Activated naive CD8-positive, alpha-beta T cell (primary cell): ENCODE data around the gene ICAM2.

Experiments used
- H3K27ac Mint-ChIP-seq: one replicate; pipeline ENCODE4 v1.8.0; 2021; ENCODE audit warnings: mixed read lengths
- H3K27me3 Mint-ChIP-seq: one replicate; pipeline ENCODE4 v1.8.0; 2021; ENCODE audit warnings: mixed read lengths
- H3K36me3 Mint-ChIP-seq: one replicate; pipeline ENCODE4 v1.8.0; 2021; ENCODE audit warnings: mixed read lengths
- H3K4me1 Mint-ChIP-seq: one replicate; pipeline ENCODE4 v1.8.0; 2021; ENCODE audit warnings: low read depth, mixed read lengths
- H3K4me3 Mint-ChIP-seq: one replicate; pipeline ENCODE4 v1.8.0; 2021; ENCODE audit warnings: mild to moderate bottlenecking, mixed read lengths
- H3K9me3 Mint-ChIP-seq: one replicate; pipeline ENCODE4 v1.8.0; 2021; ENCODE audit warnings: low read depth, mixed read lengths

ICAM2 gene

DNA sequence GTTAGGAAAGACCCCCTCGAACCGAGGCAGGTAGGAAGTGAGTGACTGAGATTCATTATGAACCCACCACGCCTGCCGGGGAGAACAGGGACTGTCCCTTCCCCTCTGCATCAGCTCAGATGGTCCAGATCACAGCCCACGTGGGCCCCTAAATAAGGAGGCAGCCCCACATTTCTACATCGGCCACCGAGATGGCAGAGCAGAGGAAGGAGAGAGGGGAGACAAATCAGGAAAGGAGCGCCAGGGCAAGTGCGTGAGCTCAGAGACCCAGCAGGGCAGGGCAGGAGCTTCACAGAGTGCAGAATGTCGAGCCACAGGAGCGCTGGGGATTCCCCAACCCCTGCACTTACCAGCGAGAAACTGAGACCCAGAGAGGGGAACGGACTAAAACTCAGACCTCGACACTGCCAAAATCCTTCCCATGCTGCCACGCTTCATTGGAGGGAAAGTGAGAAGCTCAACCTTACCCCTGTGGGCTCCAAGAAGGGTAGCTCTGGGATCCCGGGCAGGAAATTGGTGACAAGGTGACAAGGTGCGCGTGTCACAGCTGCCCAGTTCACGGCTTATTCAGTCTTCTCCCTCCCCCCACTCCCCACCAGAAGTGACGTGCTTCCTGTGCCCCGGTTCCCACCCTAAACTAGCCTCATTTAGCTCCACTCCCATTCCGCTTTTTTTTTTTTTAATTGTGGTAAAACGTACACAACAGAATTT is at the start of gene ICAM2:
TSS of gene ICAM2 (minus strand) at position 578 of the 711 bp plus-strand sequence. CDS start 13,942 bp downstream, outside the sequence.
- Mint-ChIP-seq H3K27me3 (no peaks in the 10 kb centered on the region), H3K27ac (peak within 1 kb of the TSS; percentile 99), H3K9me3 (no peaks in the 10 kb centered on the region), H3K36me3 (peaks cover 3% of the 10 kb centered on the region), H3K4me3 (peak within 1 kb of the TSS; percentile 96), H3K4me1 (peaks cover 81% of the 10 kb centered on the region)

DNA sequence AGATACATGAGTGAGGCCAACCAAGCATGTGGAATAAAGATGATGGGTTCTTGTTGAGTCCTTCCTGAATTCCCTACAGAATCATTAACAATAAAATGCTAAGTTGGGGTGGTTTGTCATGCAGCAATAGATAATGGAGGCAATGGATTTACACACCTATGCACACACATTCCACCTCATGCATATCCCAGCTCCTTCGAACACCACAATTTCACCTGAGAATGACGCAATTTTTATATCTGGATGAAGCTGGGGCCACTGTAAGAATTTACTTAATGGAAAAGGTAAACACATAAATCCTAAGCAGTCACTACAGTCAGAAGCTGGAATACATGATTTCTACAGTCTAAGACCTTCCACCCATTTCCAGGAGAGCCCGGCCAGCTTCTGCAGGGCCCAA is 49.8 kb upstream of the ICAM2 start:
- Mint-ChIP-seq H3K27me3 (no peaks in the 10 kb centered on the region), H3K9me3 (peaks cover 4% of the 10 kb centered on the region), H3K4me3 (no peak overlapping the region), H3K27ac (no peak overlapping the region), H3K36me3 (peaks cover 48% of the 10 kb centered on the region), H3K4me1 (peaks cover 18% of the 10 kb centered on the region)

DNA sequence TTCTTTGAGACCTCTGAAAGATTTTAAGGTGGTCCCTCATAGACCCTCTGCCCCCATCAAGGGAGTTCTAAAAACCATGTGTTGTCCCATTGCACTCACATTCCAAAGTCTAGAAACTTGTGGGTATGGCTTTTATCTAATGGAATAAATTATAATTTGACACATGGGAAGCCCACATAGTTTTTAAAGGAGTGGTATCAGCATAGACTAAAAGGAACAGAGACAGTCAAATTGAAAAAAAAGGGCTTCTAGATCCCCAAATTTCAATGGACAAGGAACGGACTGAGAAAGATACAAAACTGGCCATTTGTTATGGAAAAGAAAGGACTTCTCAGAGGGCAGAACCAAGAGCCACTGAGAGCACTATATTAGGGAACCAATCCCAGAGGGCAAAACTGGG is 48.7 kb upstream of the ICAM2 start:
- H3K4me1 Mint-ChIP-seq: peaks cover 18% of the 10 kb centered on the region
- peaks cover 47% of the 10 kb centered on the region for H3K36me3 Mint-ChIP-seq
- H3K27me3 Mint-ChIP-seq: no peaks in the 10 kb centered on the region
- H3K4me3 Mint-ChIP-seq: no peak overlapping the region
- peaks cover 4% of the 10 kb centered on the region for H3K9me3 Mint-ChIP-seq
- no peak overlapping the region for H3K27ac Mint-ChIP-seq

DNA sequence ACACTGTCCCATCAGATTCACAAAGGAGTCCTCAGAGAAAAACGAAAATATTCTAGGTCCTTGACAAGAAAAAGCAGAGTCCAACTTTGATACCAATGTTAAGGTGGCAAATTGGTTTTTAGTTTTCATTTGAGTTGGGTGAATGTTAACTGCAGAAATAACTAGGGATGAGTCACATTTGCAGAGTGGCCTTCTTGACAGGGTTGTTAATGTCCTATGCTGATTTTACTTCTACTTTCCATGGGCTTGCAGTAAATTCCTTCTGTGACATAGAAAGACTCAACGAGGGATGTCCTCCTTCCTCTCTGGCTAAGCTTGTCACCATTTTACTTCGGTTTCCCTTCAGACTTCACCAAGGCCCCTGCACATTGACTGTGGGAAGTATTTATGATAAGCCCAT is 47.2 kb upstream of the ICAM2 start:
- Mint-ChIP-seq H3K27ac (peak overlapping the region; percentile 11), H3K4me1 (peaks cover 18% of the 10 kb centered on the region), H3K9me3 (peaks cover 4% of the 10 kb centered on the region), H3K4me3 (no peak overlapping the region), H3K36me3 (peaks cover 42% of the 10 kb centered on the region), H3K27me3 (no peaks in the 10 kb centered on the region)

DNA sequence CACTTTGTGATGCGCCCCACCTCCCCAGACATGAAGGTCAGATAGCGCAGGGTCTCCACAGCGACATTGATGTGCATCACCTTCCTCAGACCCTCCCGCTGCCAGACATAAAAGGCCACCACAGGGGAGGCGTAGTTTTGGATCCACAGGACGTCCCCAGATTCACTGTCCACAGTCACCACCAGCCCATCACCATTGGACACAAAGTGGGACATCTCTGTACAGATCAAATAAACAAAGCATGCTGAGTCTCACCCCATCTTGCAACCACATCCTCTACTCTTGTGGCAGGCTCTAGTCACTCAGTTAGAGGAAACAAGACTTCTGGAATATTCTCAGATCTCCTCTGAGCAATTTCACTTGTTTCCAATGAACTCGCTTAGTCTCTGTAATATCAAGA is 46.3 kb upstream of the ICAM2 start:
- H3K4me1 Mint-ChIP-seq: peaks cover 18% of the 10 kb centered on the region
- H3K36me3 Mint-ChIP-seq: peaks cover 39% of the 10 kb centered on the region
- no peaks in the 10 kb centered on the region for H3K27me3 Mint-ChIP-seq
- H3K4me3 Mint-ChIP-seq: peak overlapping the region; percentile 67
- H3K9me3 Mint-ChIP-seq: peaks cover 4% of the 10 kb centered on the region
- H3K27ac Mint-ChIP-seq: peak overlapping the region; percentile 75

DNA sequence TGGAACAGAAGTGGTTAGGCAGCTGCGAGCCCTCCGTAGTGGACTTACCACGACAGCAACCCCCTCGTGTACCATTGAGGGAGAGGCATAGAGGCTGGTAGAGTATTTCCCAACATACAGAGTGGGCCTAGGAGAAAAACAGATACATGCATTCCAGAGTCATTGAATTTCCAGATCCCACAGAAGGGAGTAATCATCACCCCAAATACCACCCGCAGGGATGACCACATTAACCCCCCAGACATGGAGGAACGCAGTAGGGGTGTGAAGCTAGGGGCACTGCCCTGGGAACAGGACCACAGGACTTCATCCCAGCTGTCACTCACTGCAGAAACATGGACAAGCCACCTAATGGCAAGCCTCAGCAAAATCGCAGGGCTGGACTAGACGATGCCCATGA is 44.7 kb upstream of the ICAM2 start:
- no peak overlapping the region for H3K4me3 Mint-ChIP-seq
- peaks cover 25% of the 10 kb centered on the region for H3K4me1 Mint-ChIP-seq
- peaks cover 34% of the 10 kb centered on the region for H3K36me3 Mint-ChIP-seq
- peaks cover 3% of the 10 kb centered on the region for H3K9me3 Mint-ChIP-seq
- no peak overlapping the region for H3K27ac Mint-ChIP-seq
- H3K27me3 Mint-ChIP-seq: no peaks in the 10 kb centered on the region

DNA sequence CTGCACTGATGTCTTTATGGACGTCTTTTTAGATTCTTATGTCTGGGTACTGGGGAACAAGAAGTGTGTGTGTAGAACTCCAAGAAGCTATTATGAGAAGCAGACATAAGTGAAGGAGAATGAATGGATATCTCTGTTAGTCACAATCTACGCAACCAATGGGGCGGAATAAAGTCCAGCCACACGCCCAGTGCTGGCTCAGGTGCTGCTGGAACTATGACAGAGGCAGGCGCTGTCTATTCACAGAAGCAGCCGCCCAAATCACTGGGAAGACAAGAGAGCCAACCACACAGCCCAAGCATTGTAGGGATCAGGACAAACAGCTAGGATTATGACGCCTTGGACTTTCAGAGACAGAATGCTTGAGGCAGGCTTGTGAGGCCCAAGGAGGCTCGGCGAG is 43.9 kb upstream of the ICAM2 start:
- H3K4me1 Mint-ChIP-seq: peaks cover 26% of the 10 kb centered on the region
- H3K36me3 Mint-ChIP-seq: peaks cover 28% of the 10 kb centered on the region
- no peaks in the 10 kb centered on the region for H3K27me3 Mint-ChIP-seq
- H3K9me3 Mint-ChIP-seq: no peaks in the 10 kb centered on the region
- no peak overlapping the region for H3K4me3 Mint-ChIP-seq
- H3K27ac Mint-ChIP-seq: peak overlapping the region; percentile 46

DNA sequence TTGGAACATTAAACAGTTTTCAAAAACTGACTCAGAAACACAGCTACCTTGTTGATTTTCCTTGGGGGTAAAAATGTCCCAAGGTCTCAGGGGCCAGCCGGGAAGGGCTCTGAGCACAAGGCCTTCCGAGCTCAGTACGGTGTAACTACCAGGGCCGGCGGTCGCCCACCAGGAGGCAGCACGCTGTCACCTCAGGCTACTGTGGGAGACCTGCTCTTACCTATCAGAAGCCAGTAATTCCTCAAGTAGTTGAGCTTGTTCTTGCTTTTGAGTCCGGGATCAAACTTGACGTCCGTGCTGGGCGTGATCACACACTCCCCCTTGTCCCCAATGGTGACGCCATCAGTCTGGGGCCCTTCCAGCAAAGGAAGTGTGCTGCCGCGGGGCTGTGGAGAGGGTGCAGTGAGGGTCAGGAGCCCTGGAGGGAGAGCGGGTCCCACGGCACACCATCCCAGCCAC is 43.4 kb upstream of the ICAM2 start:
- Mint-ChIP-seq H3K27ac (no peak overlapping the region), H3K9me3 (no peaks in the 10 kb centered on the region), H3K27me3 (no peaks in the 10 kb centered on the region), H3K4me1 (peaks cover 26% of the 10 kb centered on the region), H3K4me3 (no peak overlapping the region), H3K36me3 (peaks cover 23% of the 10 kb centered on the region)

DNA sequence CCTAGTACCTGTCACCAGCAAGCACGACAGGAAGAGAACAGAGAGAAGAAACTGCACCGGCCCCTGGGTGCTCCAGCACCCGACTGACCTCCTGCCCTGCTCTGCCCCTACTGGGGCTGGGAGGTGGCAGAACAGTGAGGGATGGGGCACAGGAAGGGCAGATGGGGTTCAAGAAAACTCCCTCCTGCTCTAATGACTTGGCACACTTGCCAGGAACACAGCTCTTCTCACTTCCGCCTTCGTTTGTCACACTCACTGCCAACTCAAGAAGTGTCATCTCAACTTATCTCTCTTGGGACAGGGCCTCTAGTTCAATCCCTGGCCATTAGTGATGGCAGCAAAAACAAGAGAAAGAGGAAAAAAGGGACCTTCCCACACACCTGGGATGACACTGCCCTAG is 42.7 kb upstream of the ICAM2 start:
- no peaks in the 10 kb centered on the region for H3K9me3 Mint-ChIP-seq
- peaks cover 18% of the 10 kb centered on the region for H3K36me3 Mint-ChIP-seq
- no peak overlapping the region for H3K27ac Mint-ChIP-seq
- H3K4me3 Mint-ChIP-seq: no peak overlapping the region
- H3K4me1 Mint-ChIP-seq: peaks cover 26% of the 10 kb centered on the region
- H3K27me3 Mint-ChIP-seq: no peaks in the 10 kb centered on the region

DNA sequence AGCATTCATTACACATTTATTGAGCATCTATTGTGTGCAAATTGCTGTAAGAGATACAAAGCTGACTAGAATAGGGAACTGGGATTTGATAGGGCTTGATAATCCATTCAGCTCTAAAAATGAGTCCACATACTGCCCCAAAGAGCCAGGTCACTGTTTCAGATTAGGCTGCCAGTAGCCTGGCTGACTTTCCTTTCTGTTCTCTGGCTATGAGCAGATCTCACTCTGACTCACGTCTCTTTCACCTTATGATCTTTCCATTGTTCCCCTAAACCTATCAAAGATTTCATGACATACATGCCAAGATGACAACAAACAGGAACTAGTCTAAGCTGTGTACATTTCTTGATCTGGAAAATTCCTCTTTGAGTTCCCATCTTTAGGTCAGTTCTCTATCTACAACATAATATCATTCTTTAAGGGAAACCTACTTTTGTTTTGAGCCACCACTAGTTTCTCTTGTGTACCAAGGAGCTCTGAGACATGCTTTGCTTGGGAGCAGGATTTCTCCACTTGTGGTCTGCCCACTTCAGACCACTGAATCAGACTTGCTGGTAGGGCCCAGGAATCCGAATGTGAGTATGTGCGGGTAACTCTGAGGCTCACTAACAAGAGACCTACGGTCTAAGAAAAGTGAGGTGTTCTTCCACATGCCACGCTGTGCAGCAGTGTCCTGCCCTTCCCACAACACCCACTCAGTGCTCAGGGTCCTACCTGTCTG is 40.9 kb upstream of the ICAM2 start:
- Mint-ChIP-seq H3K9me3 (no peaks in the 10 kb centered on the region), H3K4me1 (peaks cover 17% of the 10 kb centered on the region), H3K36me3 (peaks cover 12% of the 10 kb centered on the region), H3K4me3 (no peak overlapping the region), H3K27me3 (no peaks in the 10 kb centered on the region), H3K27ac (peak overlapping the region; percentile 0)

DNA sequence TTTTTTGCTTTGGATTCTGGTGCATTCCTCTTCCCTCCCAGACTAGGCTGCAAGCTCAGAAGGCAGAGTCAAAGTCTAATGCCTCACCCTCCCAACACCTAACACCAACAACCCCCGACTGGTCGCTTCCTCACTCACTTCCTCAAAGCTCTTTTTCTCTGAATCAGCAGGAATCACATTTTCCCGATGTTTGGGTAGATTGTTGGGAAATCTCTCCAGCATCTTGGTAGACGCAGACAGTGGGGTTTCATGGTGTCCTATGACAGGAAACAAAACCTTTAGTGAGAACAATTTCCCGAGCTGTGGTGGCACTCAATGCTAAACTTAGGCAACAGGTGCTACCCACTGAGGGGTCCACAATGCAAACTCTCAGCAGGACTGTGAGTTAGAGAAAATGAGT is 39.9 kb upstream of the ICAM2 start:
- Mint-ChIP-seq H3K27ac (no peak overlapping the region), H3K36me3 (peaks cover 12% of the 10 kb centered on the region), H3K9me3 (no peaks in the 10 kb centered on the region), H3K4me3 (no peak overlapping the region), H3K4me1 (peaks cover 21% of the 10 kb centered on the region), H3K27me3 (no peaks in the 10 kb centered on the region)

DNA sequence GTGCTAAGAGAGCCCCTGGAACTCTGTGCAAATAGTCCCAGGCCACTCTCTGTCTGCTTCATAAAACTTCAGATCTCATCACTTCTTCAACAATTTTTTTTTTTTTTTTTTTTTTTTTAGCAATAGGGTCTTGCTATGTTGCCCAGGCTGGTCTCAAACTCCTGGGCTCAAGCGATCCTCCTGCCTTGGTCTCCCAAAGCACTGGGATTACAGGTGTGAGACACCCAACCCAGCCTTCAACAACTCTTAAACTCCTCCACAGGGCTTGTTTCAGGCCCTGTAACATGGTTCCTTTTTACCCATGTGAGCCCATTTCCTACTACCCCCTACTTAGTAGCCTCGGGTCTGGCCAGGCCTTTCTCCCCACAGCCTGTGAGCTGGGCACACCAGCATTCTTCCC is 39.3 kb upstream of the ICAM2 start:
- Mint-ChIP-seq H3K36me3 (peaks cover 14% of the 10 kb centered on the region), H3K4me1 (peaks cover 21% of the 10 kb centered on the region), H3K27me3 (no peaks in the 10 kb centered on the region), H3K4me3 (no peak overlapping the region), H3K9me3 (no peaks in the 10 kb centered on the region), H3K27ac (no peak overlapping the region)

DNA sequence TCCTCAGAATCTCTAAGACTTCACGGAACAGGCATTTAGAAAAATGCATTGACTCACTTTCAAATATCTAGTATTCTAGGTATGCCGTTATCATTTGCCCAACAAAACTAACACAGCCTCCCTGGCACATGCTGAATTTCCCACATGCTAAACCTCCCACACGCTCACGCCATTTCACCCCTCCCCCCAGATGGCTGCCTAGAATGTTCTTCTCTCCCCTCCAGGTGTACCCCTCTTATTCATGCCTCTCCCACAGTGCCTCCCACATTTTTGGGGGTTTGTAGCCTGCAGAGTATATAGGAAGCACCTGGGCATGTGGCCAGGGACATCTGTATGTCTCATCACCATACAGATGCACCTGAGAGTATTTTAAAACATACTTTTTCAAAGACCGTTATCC is 38.2 kb upstream of the ICAM2 start:
- no peak overlapping the region for H3K4me3 Mint-ChIP-seq
- H3K9me3 Mint-ChIP-seq: no peaks in the 10 kb centered on the region
- H3K27ac Mint-ChIP-seq: no peak overlapping the region
- H3K4me1 Mint-ChIP-seq: peaks cover 21% of the 10 kb centered on the region
- H3K27me3 Mint-ChIP-seq: no peaks in the 10 kb centered on the region
- peaks cover 10% of the 10 kb centered on the region for H3K36me3 Mint-ChIP-seq

DNA sequence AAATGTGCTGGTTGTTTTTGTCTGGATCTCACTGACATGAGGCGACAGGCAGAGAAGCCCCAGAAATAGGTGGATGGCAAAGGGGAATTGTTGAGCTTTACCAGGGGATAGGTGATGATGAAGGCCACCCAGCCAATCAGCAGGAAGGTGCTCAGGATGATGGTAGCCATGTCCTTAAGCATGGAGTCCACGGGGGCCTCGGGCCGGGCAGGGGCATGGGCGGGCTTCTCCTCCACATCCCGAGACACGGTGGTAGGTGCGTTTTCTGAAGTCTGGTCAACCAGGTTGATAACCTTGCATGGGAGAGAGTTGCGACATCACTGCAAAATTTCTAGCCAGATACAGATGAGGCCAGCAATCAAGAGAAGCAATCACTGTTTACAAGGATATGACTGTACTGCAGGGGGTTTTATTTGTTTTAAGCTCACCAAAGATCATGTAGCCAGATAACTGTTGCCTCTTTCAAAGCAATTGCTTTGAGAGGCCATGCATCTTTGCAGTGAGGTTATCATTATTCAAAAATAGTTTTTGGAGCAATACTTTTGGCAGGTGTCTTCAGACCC is 37.3 kb upstream of the ICAM2 start:
- Mint-ChIP-seq H3K9me3 (no peaks in the 10 kb centered on the region), H3K27ac (no peak overlapping the region), H3K36me3 (peaks cover 13% of the 10 kb centered on the region), H3K4me3 (no peak overlapping the region), H3K4me1 (peaks cover 21% of the 10 kb centered on the region), H3K27me3 (no peaks in the 10 kb centered on the region)

DNA sequence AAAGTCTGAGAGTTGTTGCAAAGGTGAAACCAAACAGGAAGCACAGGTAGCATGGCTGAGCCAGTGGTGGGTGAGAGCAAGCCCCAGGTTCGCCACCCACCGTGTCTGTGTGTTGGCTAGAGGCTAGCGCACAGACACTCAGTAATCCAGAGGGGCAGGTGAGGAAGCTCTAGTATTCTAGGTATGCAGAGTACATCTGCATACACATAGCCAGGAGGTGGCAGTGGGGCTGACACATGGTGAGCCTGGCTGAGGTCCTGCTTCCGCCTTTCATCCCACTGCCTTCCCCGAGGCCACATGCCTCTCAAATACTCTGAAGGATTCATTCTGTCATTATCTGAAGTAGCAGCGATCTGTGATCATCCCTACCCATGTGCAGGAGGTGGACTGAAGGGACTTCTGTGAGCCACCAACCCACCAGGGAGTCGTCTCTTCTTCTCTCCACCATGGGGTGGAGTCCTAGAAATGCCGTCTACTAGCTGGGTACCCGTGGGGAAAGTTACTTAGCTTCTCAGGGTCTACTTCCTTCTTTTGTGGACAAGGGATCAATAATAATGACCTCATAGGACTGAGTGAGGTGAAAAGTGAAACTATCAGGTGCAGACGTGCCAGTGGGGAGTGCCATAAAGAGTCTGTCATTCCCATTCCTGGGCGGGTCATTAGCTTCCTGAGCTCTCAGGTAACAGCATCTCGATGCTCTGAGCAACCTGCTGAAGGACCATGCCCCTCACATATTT is 36.0 kb upstream of the ICAM2 start:
- H3K27me3 Mint-ChIP-seq: no peaks in the 10 kb centered on the region
- H3K9me3 Mint-ChIP-seq: no peaks in the 10 kb centered on the region
- H3K4me1 Mint-ChIP-seq: peaks cover 31% of the 10 kb centered on the region
- H3K4me3 Mint-ChIP-seq: no peak overlapping the region
- H3K36me3 Mint-ChIP-seq: peaks cover 14% of the 10 kb centered on the region
- H3K27ac Mint-ChIP-seq: peak overlapping the region; percentile 50
